ENCODE data around the gene SBF1. TPM values are rescaled to one million over a fixed set of nuclear protein-coding genes. Genes with fewer than 3 reads are reported as not detected.

SBF1 gene
- 52.0 and 54.1 TPM in 2 replicates for total RNA-seq

GRCh38 chr22:50474710-50475651, at the start of gene SBF1:
TSS of gene SBF1 (minus strand) at chr22:50475035. CDS start at chr22:50474840, 195 bp downstream.

DNA sequence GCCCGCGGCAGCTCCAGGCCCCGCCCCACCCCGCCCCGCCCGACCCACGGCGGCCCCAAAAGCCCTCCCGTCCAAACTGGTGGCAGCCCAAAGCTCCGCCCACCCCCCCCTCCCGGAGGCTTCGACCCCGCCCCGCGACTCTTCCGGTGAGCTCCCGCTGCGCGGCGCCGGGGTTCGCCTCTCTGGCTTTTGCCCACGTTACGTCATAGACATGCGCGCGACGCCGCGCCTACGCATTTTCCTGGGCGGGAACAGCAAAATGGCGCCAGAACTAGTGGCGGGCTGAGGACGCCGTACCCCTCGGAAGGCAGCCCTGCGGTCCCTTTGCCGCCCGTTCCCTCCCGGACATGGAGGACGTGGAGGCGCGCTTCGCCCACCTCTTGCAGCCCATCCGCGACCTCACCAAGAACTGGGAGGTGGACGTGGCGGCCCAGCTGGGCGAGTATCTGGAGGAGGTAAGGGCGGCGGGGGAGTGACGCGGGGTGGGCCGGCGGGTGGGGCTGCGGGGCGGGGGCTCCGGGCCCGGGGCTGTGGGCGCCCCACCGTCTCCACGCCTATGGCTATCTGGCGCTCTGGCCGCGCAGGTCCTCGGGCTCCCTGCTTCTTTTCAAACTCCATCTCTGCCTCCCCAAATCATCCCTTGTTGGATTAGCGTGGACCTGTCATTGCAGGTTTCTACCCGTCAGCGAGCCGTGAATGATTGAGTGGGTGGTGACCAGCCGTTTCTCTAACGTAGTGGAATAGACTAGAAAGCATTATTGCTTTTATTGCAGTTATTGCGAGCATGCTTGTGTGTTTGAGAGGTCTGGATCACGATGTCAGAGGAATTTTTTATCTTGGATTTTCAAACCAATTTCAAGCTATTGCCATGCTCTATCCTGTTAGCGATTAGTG, 33.4 kb upstream of the SBF1 start, which contains the start of gene NCAPH2:
NCAPH2 (plus strand) TSS at position 234 of the 894 bp plus-strand sequence; CDS start at position 348, 114 bp downstream.

DNA sequence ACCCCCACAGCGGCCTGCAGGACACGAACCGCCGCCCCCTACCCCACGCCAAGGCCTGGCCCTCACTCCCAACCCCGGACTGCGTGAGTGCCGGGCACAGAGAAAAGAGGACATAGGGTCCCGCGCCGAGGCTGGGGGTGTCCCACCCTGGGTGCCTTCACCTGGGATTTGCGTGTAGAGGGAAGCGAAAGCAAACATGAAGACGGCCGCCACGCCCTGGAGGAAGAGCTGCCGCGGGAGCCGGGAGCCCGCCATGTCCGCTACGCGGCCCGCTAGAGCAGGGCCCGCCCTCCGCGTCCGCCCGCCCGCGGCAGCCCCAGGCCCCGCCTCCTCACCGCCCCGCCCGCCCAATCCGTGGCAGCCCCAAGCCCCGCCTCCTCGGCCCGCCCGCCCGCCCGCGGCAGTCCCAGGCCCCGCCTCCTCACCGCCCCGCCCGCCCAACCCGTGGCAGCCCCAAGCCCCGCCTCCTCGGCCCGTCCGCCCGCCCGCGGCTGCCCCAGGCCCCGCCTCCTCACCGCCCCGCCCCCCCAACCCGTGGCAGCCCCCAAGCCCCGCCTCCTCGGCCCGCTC, 32.7 kb upstream of the SBF1 start, which contains the start of gene LMF2:
LMF2 (minus strand) TSS at position 282 of the 570 bp plus-strand sequence; CDS start at position 255, 27 bp downstream.

DNA sequence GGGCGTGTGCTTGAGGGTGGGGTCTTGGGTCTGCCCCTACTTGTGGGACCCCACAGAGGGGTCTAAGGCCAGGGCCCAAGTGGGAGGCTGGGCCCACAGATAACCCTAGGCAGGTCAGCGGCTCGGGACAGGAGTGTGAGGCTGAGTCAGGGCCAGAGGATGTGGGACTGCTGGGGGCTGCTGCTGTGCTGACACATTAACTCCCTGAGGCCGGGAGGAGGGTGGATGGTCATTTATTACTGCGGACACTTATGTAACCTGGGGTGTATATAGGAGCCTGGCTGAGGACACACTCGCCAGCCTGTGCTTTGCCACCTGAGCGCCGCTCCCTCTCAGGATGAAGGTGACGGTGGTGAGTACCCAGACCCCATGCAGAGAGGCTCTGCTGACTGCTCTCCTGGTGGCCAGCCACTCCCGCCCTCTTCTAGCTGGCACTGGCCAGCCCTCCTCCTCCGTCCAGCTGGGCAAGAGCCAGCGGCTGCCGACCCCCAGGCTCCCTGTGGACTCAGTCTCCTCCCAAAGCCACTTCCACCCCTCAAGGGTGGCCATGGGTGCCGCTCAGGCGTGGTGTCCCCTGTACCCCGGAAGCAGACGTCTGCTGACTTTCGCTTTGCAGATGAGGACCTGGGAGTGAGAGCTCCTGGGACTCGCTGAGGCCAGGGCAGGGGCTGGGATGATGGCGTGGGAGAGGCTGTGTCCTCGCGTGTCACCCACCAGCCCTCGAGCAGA, 11.9 kb upstream of the SBF1 start, which contains the start of gene MIOX:
MIOX (plus strand) TSS at position 299 of the 729 bp plus-strand sequence; CDS start at position 338, 39 bp downstream.

DNA sequence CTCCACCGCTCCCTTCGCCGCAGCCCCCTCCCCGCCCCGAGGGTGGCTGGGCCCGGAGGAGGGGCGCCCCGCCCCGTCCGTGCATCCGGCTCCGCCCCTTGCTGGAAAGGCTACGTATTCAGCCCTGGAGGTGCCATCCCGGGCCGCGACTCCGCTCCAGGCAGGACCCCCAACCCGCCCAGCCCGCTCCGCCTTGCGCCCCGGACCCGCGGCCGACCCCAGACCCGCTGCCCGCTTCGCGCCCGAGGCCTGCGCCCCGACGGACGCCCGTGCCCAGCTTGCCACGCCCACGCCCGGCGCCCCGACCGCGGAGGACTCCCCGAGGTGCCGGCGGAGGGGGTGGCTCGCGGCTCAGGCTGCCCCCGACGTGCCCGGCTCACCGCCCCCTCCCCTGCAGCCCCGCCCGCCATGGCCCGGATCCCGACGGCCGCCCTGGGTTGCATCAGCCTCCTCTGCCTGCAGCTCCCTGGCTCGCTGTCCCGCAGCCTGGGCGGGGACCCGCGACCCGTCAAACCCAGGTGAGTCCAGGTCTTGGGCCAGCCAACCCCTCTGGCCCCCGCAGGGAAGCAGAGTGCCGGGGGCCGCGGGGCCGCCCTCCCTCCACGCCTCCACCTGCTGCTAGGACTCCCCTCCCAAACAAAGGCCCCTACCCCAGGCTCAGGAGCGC, 6.7 kb upstream of the SBF1 start, which contains the start of gene ADM2:
ADM2 (plus strand) TSS at position 104 of the 667 bp plus-strand sequence; CDS start at position 409, 305 bp downstream.

Other genes starting within 250 kb of the SBF1 start
- 18.1 and 22.0 TPM in 2 replicates for gene TUBGCP6, start 230.0 kb downstream of the SBF1 start, total RNA-seq
- 12.8 and 18.5 TPM in 2 replicates for gene HDAC10, start 223.8 kb downstream of the SBF1 start, total RNA-seq
- gene MAPK12, start 213.4 kb downstream of the SBF1 start, total RNA-seq: 32.1 and 32.3 TPM in 2 replicates
- 4.4 and 5.5 TPM in 2 replicates for gene MAPK11, start 204.7 kb downstream of the SBF1 start, total RNA-seq
- gene PLXNB2, start 167.4 kb downstream of the SBF1 start, total RNA-seq: 100 and 107 TPM in 2 replicates
- 1.2 and 1.3 TPM in 2 replicates for gene DENND6B, start 148.0 kb downstream of the SBF1 start, total RNA-seq
- gene PPP6R2, start 131.7 kb downstream of the SBF1 start, total RNA-seq: 38.1 and 40.5 TPM in 2 replicates
- gene ADM2, start 6.5 kb upstream of the SBF1 start, total RNA-seq: 4.7 and 4.8 TPM in 2 replicates
- gene MIOX, start 11.8 kb upstream of the SBF1 start, total RNA-seq: 0.17 TPM in 1 of 2 replicates, not detected in the other
- gene LMF2, start 32.7 kb upstream of the SBF1 start, total RNA-seq: 86.4 and 92.3 TPM in 2 replicates
- 71.5 and 77.0 TPM in 2 replicates for gene NCAPH2, start 33.2 kb upstream of the SBF1 start, total RNA-seq
- 0.30 and 1.8 TPM in 2 replicates for gene SCO2, start 50.6 kb upstream of the SBF1 start, total RNA-seq
- gene TYMP, start 55.0 kb upstream of the SBF1 start, total RNA-seq: 16.9 and 19.0 TPM in 2 replicates
- 0.17 TPM in 1 of 2 replicates, not detected in the other for gene KLHDC7B, start 70.9 kb upstream of the SBF1 start, total RNA-seq
- not detected in 2 replicates for gene SYCE3, start 87.9 kb upstream of the SBF1 start, total RNA-seq
- gene CPT1B, start 103.4 kb upstream of the SBF1 start, total RNA-seq: 0.17 and 1.0 TPM in 2 replicates
- 31.8 and 37.3 TPM in 2 replicates for gene CHKB, start 107.8 kb upstream of the SBF1 start, total RNA-seq
- 0.17 and 0.59 TPM in 2 replicates for gene MAPK8IP2, start 125.8 kb upstream of the SBF1 start, total RNA-seq
- 16.6 and 17.4 TPM in 2 replicates for gene ARSA, start 153.1 kb upstream of the SBF1 start, total RNA-seq
- gene SHANK3, start 197.8 kb upstream of the SBF1 start, total RNA-seq: 0.50 and 0.59 TPM in 2 replicates

All from bronchus fibroblast of lung (primary cell).